Activated CD4-positive, alpha-beta T cell treated with anti-CD3 and anti-CD28 coated beads for 36 hours (primary cell): ENCODE data around the gene HOMER2. TPM values are rescaled to one million over a fixed set of nuclear protein-coding genes. Genes with fewer than 3 reads are reported as not detected.
A peak's percentile ranks its signal among the peaks of the same experiment; 100 is the strongest.
"Not testable (repeated sequence)": the region's sequence is repeated elsewhere in the genome, so short reads cannot be mapped to it uniquely, and the experiment has no call there.

Source experiments
- ATAC-seq: fragments of 200-7000 bp; cut with Tn5 transposase; one replicate; pipeline ENCODE4 v1.10.0; 2021; ENCODE audit warnings: mild to moderate bottlenecking, moderate library complexity
- CTCF ChIA-PET: fragments of 350-600 bp; sonication (Branson Sonifier 250); formaldehyde crosslinking; loops from one replicate; lab custom pipeline; 2021; ENCODE audit warnings: antibody characterized with exemption; lab: Charles Lee
- POLR2A ChIA-PET: fragments of 350-600 bp; sonication (Branson Sonifier 250); formaldehyde crosslinking; loops from one replicate; lab custom pipeline; 2021; ENCODE audit warnings: antibody characterized with exemption, inconsistent platforms; lab: Charles Lee
- DNase-seq: peaks from one replicate; pipeline ENCODE4 v3.0.0-alpha.2; 2020
- H3K27ac Mint-ChIP-seq: one replicate; pipeline ENCODE4 v1.8.0; 2021; ENCODE audit warnings: mixed read lengths
- H3K27me3 Mint-ChIP-seq: one replicate; pipeline ENCODE4 v1.8.0; 2021; ENCODE audit warnings: mixed read lengths
- H3K36me3 Mint-ChIP-seq: one replicate; pipeline ENCODE4 v1.8.0; 2021; ENCODE audit warnings: low read depth, mixed read lengths
- H3K4me1 Mint-ChIP-seq: one replicate; pipeline ENCODE4 v1.8.0; 2021; ENCODE audit warnings: mixed read lengths
- H3K4me3 Mint-ChIP-seq: one replicate; pipeline ENCODE4 v1.8.0; 2021; ENCODE audit warnings: mild to moderate bottlenecking, moderate library complexity, mixed read lengths
- H3K9me3 Mint-ChIP-seq: one replicate; pipeline ENCODE4 v1.8.0; 2021; ENCODE audit warnings: low read depth, mixed read lengths
- intact Hi-C, 2 experiments: fragments of 100-400 bp; cut with DNase I in 1 of 2; cut with micrococcal nuclease in 1 of 2; formaldehyde crosslinking; loops; one replicate each; pipeline versions ENCODE4 v1.14.2 to v1.15.1; 2022 to 2024; cut with DNase I, micrococcal nuclease
- total RNA-seq, 2 experiments: library from RNA; stranded (reverse); gene quantifications; one replicate each; pipeline ENCODE4 v1.2.3, GENCODE V29; 2021

Gene HOMER2
- 1 to 10 TPM; 3.5 to 4.6 TPM for total RNA-seq

DNA sequence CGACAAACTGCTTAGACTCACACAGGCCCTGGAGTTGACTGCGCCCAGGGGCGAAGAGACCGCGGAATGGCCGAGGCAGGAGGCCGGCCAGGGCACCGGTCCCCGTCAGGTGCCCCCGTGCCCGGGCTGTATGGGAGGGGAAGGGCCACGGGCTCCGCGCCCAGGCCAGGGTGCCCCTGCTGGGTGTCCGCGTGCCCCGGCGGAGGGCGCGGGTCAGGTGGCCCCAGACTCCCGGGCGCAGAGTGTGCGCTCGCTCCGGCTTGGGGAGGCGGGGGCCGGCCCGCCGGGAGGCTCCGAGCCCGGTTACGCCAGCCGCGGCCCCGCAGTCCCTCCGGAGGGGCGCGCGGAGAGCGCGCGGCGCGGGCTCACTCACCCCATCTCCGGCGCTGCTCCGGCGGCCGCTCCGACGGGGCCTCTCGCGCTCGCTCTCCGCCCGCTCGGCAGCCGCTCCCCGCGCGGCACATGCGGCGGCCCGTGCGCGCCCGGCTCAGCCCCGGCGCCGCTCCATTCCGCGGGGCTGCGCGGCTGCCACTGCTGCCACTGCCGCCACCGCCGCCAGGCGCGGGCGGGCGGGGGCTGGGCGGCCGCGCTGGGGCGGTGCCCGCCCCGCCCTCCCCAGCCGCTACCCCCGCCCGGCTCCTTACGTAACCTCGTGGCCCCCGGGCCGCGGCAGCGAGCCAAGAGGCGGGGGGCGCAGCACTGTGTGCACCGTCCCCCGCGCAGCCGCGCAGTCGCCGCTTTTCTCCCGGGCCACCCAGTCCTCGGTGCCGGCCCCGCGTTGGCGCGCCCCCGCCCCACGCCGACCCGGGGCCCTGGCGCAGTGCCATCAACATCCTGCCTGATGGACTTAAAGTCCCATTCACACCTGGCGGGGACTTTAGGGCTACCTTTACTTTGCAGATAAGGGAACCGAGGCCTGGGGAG, at the start of gene HOMER2:
Gene HOMER2 (minus strand): TSS at position 563 of the 924 bp plus-strand sequence. CDS start 185 bp downstream, at position 378.
- Mint-ChIP-seq H3K9me3 (no peaks in the 10 kb centered on the region), H3K36me3 (no peaks in the 10 kb centered on the region), H3K27ac (peak within 1 kb of the TSS; percentile 65), H3K27me3 (peaks cover 9% of the 10 kb centered on the region), H3K4me1 (peaks cover 2% of the 10 kb centered on the region), H3K4me3 (peak within 1 kb of the TSS; percentile 67)
- ChIA-PET CTCF (no interaction called here), POLR2A (no interaction called here)
- DNase-seq (peak; percentile 35), ATAC-seq (peak; percentile 57)
- intact Hi-C loops, result loop anchor here in 1 of 2 experiments (1.0 to 5.0 kb wide), 3 partner anchors 34 to 105 kb away; partner anchors contain the start of gene RAMAC

DNA sequence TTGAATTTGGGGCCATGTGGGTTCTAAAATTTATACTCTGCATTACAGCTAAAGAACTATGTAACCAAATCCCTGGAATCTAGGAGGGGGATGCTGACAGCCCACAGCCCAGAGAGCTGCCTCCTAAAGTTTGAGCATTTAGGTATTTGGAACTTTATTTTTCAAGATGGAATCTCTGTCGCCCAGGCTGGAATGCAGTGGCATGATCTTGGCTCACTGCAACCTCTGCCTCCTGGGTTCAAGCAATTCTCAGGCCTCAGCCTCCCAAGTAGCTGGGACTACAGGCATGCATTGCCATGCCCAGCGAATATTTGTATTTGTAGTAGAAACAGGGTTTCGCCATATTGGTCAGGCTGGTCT, 48.1 kb upstream of the HOMER2 start:
- H3K27ac Mint-ChIP-seq, POLR2A ChIA-PET, H3K9me3 Mint-ChIP-seq, DNase-seq, H3K4me1 Mint-ChIP-seq, H3K36me3 Mint-ChIP-seq, H3K4me3 Mint-ChIP-seq, H3K27me3 Mint-ChIP-seq, ATAC-seq: not testable (repeated sequence)
- CTCF ChIA-PET, result interaction anchor here (0.8 to 2.2 kb wide), 13 partner anchors 12 to 473 kb away, joined by 3 to 18 read pairs (median 3); partner anchors contain the start of gene RAMAC
- intact Hi-C loops, result loop anchor here (1.0 to 5.0 kb wide), 2 partner anchors 48 to 151 kb away; partner anchors contain the start of gene HOMER2 (in 1 of the 2)

DNA sequence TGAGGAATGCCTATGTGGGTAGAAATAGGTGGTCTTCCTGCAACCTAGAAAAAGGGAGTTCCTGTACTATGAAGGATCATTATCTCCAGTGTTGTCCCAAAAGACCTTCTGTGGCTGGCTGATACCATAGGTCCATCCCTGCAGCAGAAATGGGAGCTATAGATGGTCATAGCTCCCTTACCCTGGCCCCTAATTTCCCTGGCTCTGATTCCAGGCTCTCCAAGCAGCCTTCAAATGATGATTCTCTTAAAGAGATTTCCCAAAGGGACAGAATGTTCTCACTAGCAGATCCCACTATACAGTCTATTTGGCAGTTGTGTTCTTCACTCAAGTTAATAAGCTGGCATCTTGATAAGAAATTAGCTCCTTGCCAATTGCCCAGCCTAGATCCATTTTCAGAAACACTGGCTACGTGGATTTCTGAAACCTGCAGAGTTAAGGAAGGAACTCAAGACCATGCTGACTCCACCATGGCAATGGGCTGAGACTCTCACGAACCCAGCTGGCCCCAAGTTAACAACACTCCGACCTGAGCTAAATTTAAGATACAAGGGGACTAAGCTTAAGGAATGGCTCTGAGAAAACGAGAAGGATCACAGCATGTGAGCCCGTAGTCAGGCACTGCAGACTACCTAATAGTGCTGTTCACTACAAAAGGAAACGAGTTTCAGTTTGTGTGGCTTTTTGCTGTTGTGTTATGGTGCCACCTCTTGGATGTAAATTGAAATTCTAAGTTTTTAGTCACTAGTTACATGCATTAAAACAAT, 47.6 kb upstream of the HOMER2 start:
- Mint-ChIP-seq H3K36me3 (no peaks in the 10 kb centered on the region), H3K4me3 (peak overlapping the region; percentile 53), H3K9me3 (no peaks in the 10 kb centered on the region), H3K27ac (peak overlapping the region; percentile 63), H3K4me1 (peaks cover 6% of the 10 kb centered on the region), H3K27me3 (no peaks in the 10 kb centered on the region)
- DNase-seq (peak; percentile 41), ATAC-seq (peak; percentile 89)
- intact Hi-C loops, result loop anchor here (1.0 to 5.0 kb wide), 2 partner anchors 48 to 151 kb away; partner anchors contain the start of gene HOMER2 (in 1 of the 2)
- POLR2A ChIA-PET, result no interaction called here
- CTCF ChIA-PET, result interaction anchor here (0.6 to 2.2 kb wide), 20 partner anchors 11 to 472 kb away, joined by 3 to 18 read pairs (median 3); partner anchors contain the start of gene RAMAC

DNA sequence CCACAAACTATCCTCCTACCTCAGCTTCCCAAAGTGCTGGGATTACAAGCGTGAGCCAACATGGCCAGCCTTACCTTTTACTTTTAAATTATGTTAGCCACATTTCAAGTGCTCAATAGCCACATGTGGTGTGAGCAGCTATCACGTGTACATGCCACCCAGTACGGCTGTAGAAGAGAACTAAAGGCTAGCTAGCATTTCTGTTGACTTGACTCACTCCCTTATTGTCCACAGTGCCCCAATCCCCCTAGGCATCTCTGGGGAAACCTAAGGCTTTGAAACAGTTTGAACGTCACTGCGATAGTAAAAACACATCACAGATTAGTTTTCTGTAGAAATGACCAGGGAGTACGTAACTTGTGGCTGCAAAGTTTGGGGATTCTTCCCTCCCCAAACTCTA, 46.9 kb upstream of the HOMER2 start:
- Mint-ChIP-seq H3K36me3 (no peaks in the 10 kb centered on the region), H3K27ac (no peak overlapping the region), H3K4me3 (no peak overlapping the region), H3K4me1 (peaks cover 6% of the 10 kb centered on the region), H3K9me3 (no peaks in the 10 kb centered on the region), H3K27me3 (no peaks in the 10 kb centered on the region)
- DNase-seq, result no peak
- intact Hi-C loops, result no loop called here
- POLR2A ChIA-PET, result no interaction called here
- CTCF ChIA-PET, result interaction anchor here (0.6 to 2.2 kb wide), 13 partner anchors 11 to 247 kb away, joined by 3 to 18 read pairs (median 3); partner anchors contain the start of gene RAMAC
- ATAC-seq, result no peak

DNA sequence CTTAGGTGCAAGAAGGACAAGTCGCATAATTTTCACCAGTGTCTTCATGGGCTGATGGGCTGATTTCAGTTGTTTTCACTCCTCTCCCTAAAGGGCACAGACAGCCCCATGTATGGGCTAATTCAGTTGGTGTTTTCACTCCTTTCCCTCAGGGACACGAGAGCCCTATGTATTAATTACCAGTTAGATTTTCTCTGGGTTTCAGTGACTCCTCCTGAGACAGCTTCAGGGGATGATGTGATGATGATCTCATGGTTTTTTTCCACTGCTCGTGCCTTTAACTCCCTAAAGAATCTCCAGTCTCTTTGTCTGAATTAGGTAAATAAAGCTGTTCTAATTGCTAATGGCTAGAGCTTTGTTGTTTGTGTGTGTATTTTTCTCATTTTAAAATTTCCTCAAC, 43.4 kb upstream of the HOMER2 start:
- peaks cover under 1% of the 10 kb centered on the region for H3K36me3 Mint-ChIP-seq
- peaks cover 6% of the 10 kb centered on the region for H3K4me1 Mint-ChIP-seq
- no peaks in the 10 kb centered on the region for H3K27me3 Mint-ChIP-seq
- no peak overlapping the region for H3K4me3 Mint-ChIP-seq
- intact Hi-C loops, result no loop called here
- no peak for ATAC-seq
- CTCF ChIA-PET, result interaction anchor here (2.0 kb wide), 1 partner anchor 9 kb away, joined by 5 read pairs; no protein-coding TSS in a partner anchor
- no peak overlapping the region for H3K27ac Mint-ChIP-seq
- DNase-seq, result no peak
- POLR2A ChIA-PET, result interaction anchor here (0.6 kb wide), 1 partner anchor 37 kb away, joined by 5 read pairs; no protein-coding TSS in a partner anchor
- no peaks in the 10 kb centered on the region for H3K9me3 Mint-ChIP-seq

DNA sequence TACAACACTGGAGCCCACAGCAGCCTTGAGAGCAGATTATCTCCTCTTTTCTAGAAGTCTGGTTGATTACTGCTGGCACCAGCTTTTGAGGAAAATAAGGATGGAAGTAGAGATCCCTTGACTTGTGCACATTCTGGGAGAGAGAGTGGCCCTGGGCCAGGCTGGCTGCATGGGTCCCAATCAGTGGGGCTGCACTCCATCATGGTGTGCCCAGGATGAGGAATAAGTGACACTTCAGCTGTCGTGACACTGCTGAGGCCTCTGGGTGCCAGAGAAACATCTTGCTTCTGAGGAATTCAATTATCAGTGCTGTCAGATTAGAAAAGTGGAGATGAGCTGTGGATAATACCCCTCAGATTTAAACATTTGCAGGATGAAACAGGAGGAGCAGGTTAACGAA, 42.6 kb upstream of the HOMER2 start:
- ATAC-seq (no peak), DNase-seq (no peak)
- Mint-ChIP-seq H3K27ac (no peak overlapping the region), H3K27me3 (no peaks in the 10 kb centered on the region), H3K4me1 (peaks cover 3% of the 10 kb centered on the region), H3K9me3 (no peaks in the 10 kb centered on the region), H3K36me3 (peaks cover 6% of the 10 kb centered on the region), H3K4me3 (no peak overlapping the region)
- intact Hi-C loops, result no loop called here
- ChIA-PET POLR2A (no interaction called here), CTCF (interaction anchor here (1.0 to 2.0 kb wide), 3 partner anchors 8 to 353 kb away, joined by 3 to 5 read pairs (median 3); no protein-coding TSS in a partner anchor)

DNA sequence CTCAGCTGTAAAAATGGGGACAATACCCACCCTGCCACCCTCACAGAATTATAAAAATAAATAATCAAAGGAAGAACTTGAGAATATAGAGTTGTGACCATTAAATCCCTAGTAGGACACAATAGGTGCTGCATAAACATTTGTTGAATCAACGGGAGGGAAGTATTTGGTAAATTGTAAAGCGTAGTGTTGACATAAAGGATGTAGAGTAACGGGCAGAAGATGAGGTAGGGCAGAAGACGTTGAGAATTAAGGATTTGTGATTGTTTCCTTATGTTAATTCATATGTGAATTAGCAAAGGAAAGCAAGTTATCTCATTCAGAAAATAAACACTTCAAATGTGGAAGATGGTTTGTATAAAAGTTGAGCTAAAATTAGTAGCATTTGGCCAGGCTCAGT, 40.6 kb upstream of the HOMER2 start:
- Mint-ChIP-seq H3K4me3 (no peak overlapping the region), H3K27ac (no peak overlapping the region), H3K36me3 (peaks cover 22% of the 10 kb centered on the region), H3K9me3 (no peaks in the 10 kb centered on the region), H3K4me1 (no peaks in the 10 kb centered on the region), H3K27me3 (no peaks in the 10 kb centered on the region)
- intact Hi-C loops, result no loop called here
- no peak for ATAC-seq
- CTCF ChIA-PET, result interaction anchor here (1.4 kb wide), 1 partner anchor 17 kb away, joined by 6 read pairs; no protein-coding TSS in a partner anchor
- POLR2A ChIA-PET, result no interaction called here
- DNase-seq, result no peak

DNA sequence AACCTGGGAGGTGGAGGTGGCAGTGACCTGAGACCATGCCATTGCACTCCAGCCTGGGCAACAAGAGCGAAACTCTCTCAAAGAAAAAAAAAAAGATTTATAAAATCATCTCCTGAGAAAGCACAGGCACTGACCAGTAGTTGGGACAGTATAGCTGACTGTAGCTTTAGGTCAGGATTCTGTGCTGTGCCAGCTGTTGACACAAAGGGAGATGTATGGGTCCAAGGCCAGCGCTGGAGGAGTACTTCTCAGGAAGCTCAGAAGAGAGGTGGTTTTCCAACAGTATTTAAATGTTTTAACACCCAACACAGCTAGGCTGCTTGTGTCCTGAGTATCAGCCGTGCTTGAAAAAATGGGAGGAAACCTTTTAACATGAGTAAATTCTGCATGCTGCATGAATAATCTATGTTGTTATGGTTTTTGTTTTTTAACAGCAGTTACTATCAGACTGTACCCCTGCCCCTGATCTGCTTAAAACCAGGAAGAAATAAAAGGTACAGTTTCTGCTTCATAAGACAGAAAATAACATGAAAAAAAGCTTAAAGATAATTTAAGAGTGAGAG, 40.0 kb upstream of the HOMER2 start:
- no peak for DNase-seq
- peaks cover 2% of the 10 kb centered on the region for H3K4me1 Mint-ChIP-seq
- no peaks in the 10 kb centered on the region for H3K9me3 Mint-ChIP-seq
- intact Hi-C loops, result no loop called here
- POLR2A ChIA-PET, result no interaction called here
- peaks cover 25% of the 10 kb centered on the region for H3K36me3 Mint-ChIP-seq
- no peak overlapping the region for H3K27ac Mint-ChIP-seq
- no peak for ATAC-seq
- no peaks in the 10 kb centered on the region for H3K27me3 Mint-ChIP-seq
- CTCF ChIA-PET, result interaction anchor here (1.2 to 1.4 kb wide), 2 partner anchors 18 to 66 kb away, joined by 3 to 6 read pairs; no protein-coding TSS in a partner anchor
- no peak overlapping the region for H3K4me3 Mint-ChIP-seq

DNA sequence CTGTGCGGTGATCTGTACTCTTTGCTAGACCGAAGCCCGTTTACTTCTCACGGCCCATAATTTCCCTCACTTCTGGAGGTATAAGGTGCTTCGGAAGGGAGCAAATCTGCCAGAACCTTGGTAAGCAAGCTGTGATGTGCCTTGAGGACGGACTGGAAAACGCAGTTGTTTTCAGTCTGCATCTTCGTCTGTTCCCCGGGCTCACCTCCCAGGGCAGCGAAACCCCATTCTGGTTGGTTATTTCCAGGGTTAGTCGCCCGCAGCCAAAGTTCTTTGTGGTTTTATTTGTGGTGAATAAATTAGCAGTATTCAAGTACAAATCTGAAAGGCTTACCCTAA, 33.9 kb upstream of the HOMER2 start:
- peak; percentile 55 for ATAC-seq
- Mint-ChIP-seq H3K4me3 (peak overlapping the region; percentile 98), H3K27ac (peak overlapping the region; percentile 98), H3K9me3 (no peaks in the 10 kb centered on the region), H3K27me3 (no peaks in the 10 kb centered on the region), H3K36me3 (peaks cover 36% of the 10 kb centered on the region), H3K4me1 (peaks cover 21% of the 10 kb centered on the region)
- peak; percentile 46 for DNase-seq
- CTCF ChIA-PET, result interaction anchor here (0.6 to 3.7 kb wide), 9 partner anchors 10 to 456 kb away, joined by 3 to 18 read pairs (median 4); partner anchors contain the start of gene C15orf40
- intact Hi-C loops, result loop anchor here (1.0 to 5.0 kb wide), 11 partner anchors 25 to 446 kb away; partner anchors contain the start of genes RPS17 (in 2 of the 2), AP3B2 (in 1 of the 2), BTBD1 (in 1 of the 2) and C15orf40 (in 1 of the 2)
- POLR2A ChIA-PET, result interaction anchor here (0.6 kb wide), 1 partner anchor 210 kb away, joined by 6 read pairs; no protein-coding TSS in a partner anchor

DNA sequence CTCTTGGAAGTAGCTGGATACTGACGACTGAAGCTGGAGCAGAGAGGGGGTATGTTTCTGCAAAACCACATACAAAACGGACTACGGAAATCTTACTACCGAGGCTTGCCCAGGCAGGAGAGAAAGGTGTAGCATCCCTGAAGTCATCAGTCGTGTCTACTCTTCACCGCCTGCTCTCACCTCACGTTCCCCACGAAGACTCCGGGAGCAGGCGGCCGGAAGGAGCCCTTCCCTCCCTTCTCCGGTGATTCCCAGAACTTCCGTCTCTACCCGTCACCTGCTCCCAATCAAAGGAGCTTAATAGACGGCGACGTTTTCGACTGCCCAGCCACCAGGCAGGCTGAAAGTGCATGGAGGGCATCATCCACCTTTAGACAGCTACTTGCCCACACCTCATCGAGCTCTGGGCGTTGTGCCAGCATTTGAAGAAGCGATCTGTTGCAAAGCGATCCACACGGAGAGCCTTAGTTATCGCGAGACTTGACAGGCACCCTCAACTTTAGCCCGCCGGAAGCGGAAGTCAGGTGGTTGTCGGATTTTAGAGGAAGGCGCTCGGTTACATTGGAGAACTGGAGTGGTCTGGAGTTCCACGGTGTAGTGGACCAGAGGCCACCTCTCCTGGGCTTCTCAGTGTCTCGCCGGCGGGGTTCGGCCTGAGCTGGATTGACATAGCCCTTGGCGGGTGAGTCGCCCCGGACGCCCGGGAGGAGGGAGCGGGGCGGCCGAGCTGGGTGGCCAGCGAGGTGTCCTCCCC, 33.3 kb upstream of the HOMER2 start, which contains the start of gene RAMAC:
Gene RAMAC (plus strand): TSS at position 523 of the 754 bp plus-strand sequence. CDS start 2,809 bp downstream, outside the sequence.
- ATAC-seq (peak; percentile 94), DNase-seq (peak; percentile 96)
- CTCF ChIA-PET, result interaction anchor here (0.6 to 3.7 kb wide), 14 partner anchors 14 to 1157 kb away, joined by 3 to 18 read pairs (median 4); partner anchors contain the start of gene C15orf40
- Mint-ChIP-seq H3K36me3 (peaks cover 35% of the 10 kb centered on the region), H3K27me3 (no peaks in the 10 kb centered on the region), H3K9me3 (no peaks in the 10 kb centered on the region), H3K27ac (peak within 1 kb of the TSS; percentile 98), H3K4me3 (peak within 1 kb of the TSS; percentile 98), H3K4me1 (peaks cover 21% of the 10 kb centered on the region)
- POLR2A ChIA-PET, result interaction anchor here (0.6 kb wide), 1 partner anchor 210 kb away, joined by 6 read pairs; no protein-coding TSS in a partner anchor
- intact Hi-C loops, result loop anchor here (1.0 to 5.0 kb wide), 11 partner anchors 25 to 446 kb away; partner anchors contain the start of genes RPS17 (in 2 of the 2), AP3B2 (in 1 of the 2), BTBD1 (in 1 of the 2) and C15orf40 (in 1 of the 2)
